Left renal cortex interstitium (tissue), 4 donors: ENCODE results near the gene GSKIP. TPM values are rescaled to one million over a fixed set of nuclear protein-coding genes. Genes with fewer than 3 reads are reported as not detected.
A peak's percentile ranks its signal among the peaks of the same experiment; 100 is the strongest.
"Not testable (repeated sequence)": the region's sequence is repeated elsewhere in the genome, so short reads cannot be mapped to it uniquely, and the experiment has no call there.

Experiments used
- DNase-seq, 4 donors: peaks; one replicate each; pipeline ENCODE4 v3.0.0-alpha.2; 2013; ENCODE audit warnings: low read depth in 4 of 4, low spot score in 2 of 4, missing footprints in 1 of 4
- polyA plus RNA-seq, 4 donors: library from polyadenylated mRNA; unstranded; fragments of 120-200 nt; gene quantifications; one replicate each; pipeline ENCODE4 v1.2.1, GENCODE V29; 2013; ENCODE audit not compliant: insufficient read length in 4 of 4

GSKIP gene, protein sequence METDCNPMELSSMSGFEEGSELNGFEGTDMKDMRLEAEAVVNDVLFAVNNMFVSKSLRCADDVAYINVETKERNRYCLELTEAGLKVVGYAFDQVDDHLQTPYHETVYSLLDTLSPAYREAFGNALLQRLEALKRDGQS
- polyA plus RNA-seq: 10 to 100 TPM; 27.1 to 38.7 (median 31.6) TPM

DNA sequence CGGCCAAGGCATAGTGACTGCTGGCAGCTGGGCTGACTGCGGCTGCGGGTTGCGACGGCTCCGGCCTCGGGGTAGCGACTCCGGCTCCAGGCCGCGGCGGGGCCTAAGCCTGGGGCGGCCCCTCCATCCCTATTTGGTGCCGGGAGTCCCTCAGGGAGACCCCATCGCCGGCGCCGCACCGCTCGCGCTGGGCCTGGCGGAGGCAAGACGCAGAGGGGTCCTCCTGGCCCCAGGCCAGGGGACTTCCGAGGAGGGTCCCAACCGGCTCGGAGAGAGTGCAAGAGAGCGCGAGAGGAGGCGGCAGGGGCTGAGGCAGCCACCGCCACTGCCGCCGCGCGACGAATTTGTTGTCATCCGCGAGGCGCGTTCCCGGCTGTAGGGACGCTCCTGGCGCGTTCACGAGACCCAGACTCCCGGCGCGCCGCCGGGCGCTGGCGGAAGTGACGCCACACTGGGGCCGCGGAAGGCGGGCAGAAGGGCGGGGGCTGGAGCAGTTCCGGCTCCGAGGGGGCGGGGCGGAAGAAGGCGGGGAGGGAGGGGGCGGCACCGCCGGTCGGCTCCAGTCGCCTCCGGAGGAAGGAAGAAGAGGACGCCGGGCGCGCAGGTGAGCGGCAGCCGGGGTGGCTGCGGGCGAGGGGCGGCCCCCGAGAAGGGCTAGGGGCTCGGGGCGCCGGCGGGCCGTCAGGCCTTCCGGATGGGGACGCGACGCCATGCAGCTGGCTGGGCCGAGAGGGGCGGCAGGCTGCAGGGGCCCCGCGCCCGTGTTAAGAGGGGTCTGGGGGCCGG lies at the start of gene GSKIP, which contains the start of gene ATG2B:
Gene GSKIP (plus strand): TSS at position 562 of the 786 bp plus-strand sequence. CDS start 18,722 bp downstream, outside the sequence.
Gene ATG2B (minus strand): TSS at position 377 of the 786 bp plus-strand sequence. CDS start 365 bp downstream, at position 12.
- peak; percentile 81 to 91 (median 88) for DNase-seq

DNA sequence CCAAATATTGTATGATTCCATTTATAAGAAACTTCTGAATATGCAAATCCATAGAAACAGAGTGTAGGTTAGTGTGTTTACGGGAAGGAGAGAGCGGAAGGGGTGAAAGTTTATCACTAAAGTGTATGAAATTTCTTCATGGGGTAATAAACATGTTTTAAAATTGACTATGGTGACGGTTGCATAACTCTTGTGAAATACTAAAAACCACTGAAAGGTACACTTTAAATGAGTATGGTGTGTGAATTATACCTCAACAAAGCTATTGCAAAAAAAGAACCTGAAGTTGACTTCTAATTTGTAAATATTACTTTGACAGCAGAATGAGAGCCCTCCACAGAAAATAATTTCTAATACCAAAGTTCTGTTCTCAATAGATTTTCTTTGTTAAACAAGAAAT lies 47.2 kb upstream of the GSKIP start:
- no peak for DNase-seq

DNA sequence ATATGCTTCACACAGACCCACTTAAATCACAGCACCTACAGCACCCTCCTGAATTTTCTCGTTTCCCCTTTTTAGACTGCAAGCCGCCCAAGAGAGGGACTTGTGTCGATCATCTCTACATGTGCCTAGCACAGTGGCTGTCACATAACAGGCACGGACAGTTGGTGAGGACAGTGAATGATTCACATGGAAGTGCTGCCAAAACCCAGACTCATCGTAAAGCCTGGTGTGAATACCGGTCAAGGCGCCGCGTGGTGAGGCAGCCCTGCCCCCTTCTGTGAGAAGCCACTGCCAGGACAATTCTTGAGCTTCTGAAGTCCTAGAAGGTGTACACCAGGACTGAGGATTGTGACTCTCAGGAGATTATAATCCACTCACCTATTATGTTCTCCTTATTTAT lies 44.5 kb upstream of the GSKIP start:
- no peak for DNase-seq

DNA sequence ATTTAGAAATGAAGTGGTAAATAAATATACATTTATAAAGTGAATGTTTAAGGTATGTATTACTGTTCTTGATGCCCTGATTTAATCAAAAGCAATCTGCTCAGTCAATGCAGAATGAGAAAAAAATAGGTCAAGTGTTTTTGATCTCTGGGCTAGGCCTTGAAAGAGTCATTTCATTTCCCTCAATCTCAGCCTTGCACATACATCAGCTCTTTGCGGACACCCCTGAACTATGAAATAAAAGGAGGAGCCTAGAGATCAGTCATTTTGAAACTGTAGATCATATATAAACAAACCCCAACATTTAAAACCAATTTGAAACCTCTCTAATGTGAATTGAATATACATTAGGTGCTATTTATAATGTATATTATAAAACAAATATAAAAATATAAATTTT lies 42.7 kb upstream of the GSKIP start:
- no peak for DNase-seq

DNA sequence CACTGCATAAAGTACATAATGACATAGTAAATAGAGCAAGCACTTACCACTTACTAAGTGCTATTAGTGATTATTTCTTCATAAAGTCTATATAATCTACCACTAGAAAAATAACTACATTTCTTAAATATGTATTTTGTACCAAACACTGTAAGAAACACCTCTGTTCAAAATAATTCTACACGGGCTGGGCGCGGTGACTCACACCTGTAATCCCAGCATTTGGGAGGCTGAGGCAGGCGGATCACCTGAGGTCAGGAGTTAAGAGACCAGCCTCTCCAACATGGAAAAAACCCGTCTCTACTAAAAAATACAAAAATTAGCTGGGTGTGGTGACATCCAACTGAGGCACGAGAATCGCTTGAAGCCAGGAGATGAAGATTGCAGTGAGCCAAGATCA lies 39.1 kb upstream of the GSKIP start:
- no peak for DNase-seq

DNA sequence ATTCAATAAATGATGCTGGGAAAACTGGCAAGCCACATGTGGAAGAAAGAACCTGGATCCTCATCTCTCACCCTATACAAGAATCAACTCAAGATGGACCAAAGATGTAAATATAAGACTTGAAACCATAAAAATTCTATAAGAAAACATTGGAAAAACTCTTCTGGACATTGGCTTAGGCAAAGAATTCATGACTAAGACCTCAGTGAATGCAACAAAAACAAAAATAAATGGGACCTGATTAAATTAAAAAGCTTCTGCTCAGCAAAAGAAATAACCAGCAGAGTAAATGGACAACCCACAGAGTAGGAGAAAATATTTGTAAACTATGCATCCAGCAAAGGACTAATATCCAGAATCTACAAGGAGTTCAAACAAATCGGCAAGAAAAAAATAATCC lies 24.8 kb upstream of the GSKIP start:
- DNase-seq: no peak

DNA sequence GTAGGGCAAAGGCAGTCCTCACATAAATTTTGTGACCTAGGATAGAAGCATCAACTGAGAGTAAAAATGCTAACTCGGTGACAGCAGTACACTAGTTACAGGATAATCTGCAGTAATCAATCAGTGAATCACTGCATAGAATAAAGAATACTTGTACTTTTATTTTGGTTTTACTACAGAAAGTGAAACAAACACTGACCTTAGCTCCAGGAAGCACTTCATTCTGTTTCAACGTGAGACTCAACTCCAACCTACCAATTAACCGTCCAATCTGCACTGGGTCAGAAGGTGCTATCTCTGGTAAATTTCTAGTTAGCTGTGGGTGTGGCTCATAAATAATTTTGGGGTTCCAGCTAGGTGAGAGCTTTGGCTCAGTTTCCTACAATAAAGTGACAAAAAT lies 22.0 kb upstream of the GSKIP start:
- DNase-seq: no peak

DNA sequence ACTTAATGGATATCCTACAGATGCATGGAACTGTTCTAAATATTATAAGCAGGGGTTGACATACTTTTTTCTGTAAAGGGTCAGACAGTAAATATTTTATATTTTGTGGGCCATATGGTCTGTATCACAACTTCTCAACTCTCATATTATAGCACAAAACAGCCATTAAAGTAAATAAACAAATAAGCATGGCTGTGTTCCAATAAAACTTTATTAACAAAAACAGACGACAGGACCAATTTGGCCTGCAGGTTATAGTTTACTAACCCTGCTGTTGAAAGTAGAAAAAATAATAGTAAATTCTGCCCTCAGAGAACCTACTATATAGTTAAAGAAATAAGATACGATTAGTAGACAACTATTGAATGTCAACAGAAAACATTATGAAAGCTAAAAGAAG lies 17.7 kb upstream of the GSKIP start:
- DNase-seq: no peak

DNA sequence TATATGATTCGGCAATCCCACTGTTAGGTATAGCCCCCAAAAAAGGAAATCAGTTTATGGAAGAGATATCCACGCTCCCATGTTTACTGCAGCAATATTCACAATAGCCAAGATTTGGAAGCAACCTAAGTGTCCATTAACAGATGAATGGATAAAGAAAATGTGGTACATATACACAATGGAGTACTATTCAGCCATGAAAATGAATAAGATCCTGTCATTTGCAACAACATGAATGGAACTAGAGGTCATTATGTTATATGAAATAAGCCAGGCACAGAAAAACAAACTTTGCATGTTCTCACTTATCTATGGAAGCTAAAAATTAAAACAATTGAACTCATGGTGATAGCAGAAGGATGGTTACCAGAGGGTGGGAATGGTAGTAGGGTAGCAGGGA lies 15.4 kb upstream of the GSKIP start:
- not testable (repeated sequence) for DNase-seq

DNA sequence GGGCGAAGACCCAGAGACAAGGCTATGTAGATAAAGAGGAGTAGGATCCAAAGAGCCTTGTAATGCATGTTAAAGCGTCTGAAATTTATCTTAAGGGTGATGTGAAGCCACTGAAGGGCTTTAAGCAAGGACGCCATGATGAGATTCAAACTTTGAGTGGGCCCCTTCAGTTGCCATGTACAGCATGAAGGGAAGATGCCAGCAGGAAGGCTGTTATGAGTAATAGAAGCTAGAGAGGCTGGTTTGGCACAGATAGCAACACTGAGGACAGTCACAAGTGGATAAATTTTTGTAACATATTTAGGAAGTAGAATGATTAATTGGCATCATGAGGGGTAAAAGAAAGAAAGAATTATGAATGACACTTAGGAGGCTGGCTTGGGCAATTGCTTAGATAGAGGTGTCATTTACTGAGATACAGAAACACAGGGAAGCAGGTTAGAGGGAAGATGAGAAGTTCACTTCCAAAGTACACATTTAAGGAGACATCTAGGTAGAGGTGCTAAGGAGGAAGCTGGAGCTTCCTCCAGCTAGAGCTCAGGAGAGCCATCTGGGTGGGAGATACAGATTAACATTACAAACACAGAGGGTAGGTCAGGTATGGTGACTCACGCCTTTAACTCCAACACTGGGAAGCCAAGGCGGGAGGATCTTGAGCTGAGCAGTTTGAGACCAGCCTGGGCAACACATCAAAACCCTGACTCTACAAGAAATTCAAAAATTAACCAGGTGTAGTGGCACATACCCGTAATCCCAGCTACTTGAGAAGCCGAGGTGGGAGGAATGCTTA lies 13.8 kb upstream of the GSKIP start:
- DNase-seq: no peak

DNA sequence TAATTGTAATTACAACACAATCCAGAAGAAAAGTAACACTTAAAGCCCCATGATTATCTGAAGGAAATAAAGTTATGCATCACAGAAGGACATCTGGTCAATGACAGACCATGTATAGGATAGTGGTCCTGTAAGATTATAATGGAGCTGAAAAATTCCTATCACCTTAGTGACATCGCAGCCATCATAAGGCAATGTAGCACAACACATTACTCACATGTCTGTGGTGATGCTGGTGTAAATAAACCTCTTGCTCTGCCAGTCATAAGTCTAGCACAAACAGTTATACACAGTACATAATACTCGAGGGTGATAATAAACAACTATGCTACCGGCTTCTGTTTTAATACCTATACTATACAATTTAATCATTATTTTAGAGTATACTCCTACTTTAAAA lies 11.3 kb upstream of the GSKIP start:
- DNase-seq: no peak

DNA sequence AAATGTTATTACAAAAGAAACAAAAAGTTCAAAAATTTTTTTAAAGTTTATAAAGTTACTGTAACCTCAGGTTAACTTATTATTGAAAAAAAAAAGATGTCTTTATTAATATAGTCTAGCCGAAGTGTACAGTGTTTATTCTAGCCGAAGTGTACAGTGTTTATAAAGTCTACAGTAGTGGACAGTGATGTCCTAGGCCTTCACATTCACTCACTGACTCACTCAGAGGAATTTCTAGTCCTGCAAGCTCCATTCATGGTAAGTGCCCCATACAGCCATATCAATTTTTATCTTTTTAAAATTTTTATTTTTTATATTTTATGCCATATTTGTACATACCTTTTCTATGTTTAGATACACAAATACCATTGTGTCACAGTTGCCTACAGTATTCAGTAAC lies 10.6 kb upstream of the GSKIP start:
- no peak for DNase-seq

DNA sequence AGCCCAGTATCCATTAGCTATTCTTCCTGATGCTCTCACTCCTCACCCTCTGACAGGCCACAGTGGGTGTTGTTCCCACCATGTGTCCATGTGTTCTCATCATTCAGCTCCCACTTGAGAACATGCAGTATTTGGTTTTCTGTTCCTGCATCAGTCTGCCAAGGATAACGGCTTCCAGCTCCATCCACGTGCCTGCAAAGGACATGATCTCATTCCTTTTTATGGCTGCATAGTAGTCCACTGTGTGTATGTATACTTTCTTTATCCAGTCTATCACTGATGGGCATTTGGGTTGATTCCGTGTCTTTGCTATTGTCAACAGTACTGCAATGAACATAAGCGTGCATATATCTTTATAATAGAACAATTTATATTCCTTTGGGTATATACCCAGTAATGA lies 9.1 kb upstream of the GSKIP start:
- no peak for DNase-seq

DNA sequence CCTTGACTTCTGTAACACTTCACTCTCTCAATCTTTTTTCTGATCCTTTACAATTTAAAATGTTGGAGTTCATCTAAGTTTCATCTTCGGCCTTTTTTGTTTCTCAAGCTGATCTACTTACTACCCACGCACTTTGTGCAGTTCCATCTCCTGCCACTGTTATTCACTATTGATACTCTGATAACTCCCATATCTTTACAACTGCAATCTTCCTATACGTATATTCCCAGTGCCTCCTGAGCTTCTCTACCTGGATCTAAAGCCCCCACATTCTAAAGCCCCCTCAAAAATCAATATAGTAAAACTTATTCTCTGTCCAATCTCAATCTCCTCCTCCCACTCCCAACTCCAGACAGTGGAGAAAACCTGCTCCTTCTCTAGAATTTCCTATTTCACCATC lies 6.1 kb upstream of the GSKIP start:
- no peak for DNase-seq

DNA sequence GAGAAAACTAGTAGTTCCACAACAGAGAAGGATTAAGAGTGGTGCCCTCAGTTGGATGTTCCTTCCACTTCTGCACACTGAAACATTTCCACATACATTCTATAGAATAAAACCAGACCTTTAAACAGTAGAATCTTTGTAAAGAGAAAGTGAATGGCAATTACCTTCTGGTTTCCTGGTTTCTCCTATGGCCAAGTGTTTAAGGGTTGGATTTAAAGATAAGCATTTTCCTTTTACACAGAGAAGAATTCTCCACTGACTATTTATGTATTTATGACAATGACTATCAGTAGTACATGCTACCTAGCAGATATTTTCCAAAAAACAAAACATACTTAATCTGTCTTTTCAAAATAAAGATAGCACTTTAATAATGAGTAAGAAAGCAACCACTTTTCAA lies 3.4 kb upstream of the GSKIP start:
- no peak for DNase-seq

DNA sequence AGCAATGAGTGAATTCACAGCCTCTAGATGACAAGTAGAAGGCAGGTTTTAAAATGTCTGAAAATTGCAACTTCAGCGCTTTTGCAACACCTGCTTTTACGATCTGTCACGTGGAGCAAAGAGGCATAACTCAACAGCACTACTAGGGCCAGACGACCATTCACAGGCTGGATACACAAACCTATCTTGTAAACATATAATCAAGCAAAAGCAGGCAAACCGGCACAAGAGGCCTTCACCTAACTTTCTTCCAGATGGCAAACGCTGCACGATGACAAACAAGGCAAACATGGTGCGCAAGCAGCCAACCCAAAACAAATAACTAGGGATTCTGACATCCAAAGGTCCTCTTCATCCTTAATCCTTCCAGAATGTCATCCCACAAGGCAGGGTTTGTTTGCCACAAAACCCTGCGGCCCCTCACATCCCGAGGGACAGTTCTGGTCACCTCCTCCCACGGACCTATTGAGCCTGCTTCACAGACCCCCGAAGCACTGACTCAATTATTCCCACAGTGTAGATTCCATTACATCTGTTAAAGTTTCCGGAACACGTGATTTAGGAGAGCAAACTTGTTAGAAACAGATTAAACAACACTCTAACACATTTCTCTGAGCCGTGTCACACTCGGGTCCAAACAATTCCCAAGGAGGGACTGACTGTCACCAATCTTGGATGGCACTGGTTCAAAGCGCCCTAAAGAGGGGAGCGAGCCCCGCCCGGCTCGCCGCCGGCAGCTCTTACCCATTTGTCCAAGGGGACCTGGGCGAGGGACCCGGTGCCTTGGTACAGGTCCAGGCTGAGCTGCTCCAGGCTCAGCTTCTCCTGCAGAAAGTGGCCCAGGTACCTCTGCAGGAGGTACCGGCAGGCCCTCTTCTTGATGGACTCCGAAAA lies 1.0 kb upstream of the GSKIP start:
- DNase-seq: peak; percentile 15 to 49 (median 30)

DNA sequence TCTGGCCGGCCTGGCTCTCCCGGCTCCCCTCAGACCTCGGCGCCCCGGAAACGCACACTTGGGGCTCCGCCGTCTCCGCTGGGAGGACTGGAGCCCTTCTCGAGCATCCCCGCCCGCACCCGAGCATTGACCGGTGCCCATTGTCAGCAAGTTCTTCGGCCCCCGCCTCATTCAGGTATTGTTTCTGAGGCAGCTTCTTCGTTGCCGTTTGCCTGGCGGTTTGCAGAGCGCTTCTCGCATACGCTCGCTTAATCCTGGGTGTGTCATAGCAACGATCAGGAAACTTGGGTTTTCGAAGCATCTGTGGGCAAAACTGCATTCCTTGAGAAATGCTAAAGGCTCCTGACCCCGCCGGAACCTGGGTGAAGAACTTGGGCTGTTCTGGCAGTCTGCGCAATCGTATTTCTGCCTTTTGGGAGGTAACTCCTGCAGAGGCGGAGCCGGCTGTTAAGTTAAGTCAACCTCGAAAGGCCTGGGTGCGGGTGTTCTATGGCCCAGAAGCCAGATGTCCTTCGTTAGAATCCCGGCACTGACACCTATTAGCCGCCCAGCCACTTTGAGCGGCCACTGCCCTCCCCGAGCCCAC lies 518 bp downstream of the GSKIP start:
- peak; percentile 20 to 31 (median 28) for DNase-seq

DNA sequence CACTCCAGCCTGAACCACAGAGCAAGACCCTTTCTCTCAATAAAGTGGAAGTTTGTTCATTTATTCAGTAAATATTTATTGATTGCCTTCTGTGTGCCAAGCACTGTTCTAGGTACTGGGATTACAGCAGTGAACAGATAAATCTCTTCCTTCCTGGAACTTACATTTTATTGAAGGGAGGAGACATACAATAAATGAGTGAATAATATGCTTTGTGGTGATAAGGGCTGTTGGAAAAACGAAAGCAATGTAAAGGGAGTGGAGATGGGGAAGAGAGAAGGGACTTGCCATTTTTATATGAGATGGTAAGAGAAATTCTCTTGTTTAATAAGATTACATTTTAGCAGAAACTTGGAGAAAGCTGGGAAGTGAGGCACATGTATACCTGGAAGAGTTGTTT lies 1.6 kb downstream of the GSKIP start:
- DNase-seq: no peak

DNA sequence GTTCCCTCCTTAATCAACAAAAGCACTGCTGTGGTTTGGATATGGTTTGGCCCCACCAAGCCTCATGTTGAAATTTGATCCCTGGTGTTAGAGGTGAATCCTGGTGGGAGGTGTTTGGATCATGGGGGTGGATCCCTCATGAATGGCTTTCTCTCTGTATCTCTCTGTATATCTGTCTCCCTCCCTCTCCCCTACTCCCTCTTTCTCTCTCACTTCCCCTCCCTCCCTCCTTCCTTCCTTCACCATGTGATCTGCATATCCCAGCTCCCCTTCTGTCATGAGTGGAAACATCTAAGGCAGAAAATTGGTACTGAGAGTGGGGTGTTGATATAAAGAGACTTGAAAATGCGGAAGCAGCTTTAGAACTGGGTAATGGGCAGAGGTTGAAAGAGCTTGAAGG lies 5.2 kb downstream of the GSKIP start:
- DNase-seq: no peak

DNA sequence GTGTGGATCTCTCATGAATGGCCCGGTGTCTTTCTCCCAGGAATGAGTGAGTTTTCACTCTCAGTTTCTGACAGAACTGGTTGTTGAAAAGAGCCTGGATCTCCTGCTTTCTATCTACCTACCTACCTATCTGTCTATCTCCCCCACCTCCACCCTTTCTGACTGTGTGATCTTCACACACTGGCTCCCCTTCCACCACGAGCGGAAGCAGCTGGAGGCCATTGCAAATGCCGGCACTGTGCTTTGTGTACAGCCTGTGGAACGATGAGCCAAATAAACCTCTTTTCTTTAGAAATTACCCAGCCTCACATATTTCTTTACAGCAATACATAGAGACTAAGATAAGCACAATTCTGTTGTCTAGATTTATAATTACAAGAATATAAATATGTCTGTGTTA lies 7.2 kb downstream of the GSKIP start:
- no peak for DNase-seq
